Nephron (organoid): ENCODE data around the gene PSMB7.

Experiments
- H3K27ac Mint-ChIP-seq, 3 experiments: 2 replicates each; pipeline ENCODE4 v1.8.0; 2020; ENCODE audit warnings: mixed read lengths in 3 of 3, mild to moderate bottlenecking in 2 of 3, moderate library complexity in 1 of 3
- H3K27me3 Mint-ChIP-seq: 2 replicates; pipeline ENCODE4 v1.8.0; 2021; ENCODE audit warnings: low read depth, mild to moderate bottlenecking, moderate library complexity, mixed read lengths
- H3K36me3 Mint-ChIP-seq: 2 replicates; pipeline ENCODE4 v1.8.0; 2020; ENCODE audit warnings: low read depth, mixed read lengths
- H3K4me1 Mint-ChIP-seq: 2 replicates; pipeline ENCODE4 v1.8.0; 2020; ENCODE audit warnings: mixed read lengths
- H3K4me3 Mint-ChIP-seq, 3 experiments: 2 replicates each; pipeline ENCODE4 v1.8.0; 2020; ENCODE audit warnings: mild to moderate bottlenecking in 3 of 3, mixed read lengths in 3 of 3, moderate library complexity in 2 of 3
- H3K9me3 Mint-ChIP-seq: 2 replicates; pipeline ENCODE4 v1.8.0; 2020; ENCODE audit warnings: mixed read lengths
- TF ChIP-seq, protein P1 (sequence below), 3 experiments: fragments of 200-600 bp; sonication (generic); IDR thresholded peaks; one replicate each; pipeline ENCODE4 v1.5.0; 2021; ENCODE audit warnings: antibody characterized with exemption in 3 of 3; ENCODE audit not compliant: unreplicated experiment in 3 of 3

PSMB7 gene

DNA sequence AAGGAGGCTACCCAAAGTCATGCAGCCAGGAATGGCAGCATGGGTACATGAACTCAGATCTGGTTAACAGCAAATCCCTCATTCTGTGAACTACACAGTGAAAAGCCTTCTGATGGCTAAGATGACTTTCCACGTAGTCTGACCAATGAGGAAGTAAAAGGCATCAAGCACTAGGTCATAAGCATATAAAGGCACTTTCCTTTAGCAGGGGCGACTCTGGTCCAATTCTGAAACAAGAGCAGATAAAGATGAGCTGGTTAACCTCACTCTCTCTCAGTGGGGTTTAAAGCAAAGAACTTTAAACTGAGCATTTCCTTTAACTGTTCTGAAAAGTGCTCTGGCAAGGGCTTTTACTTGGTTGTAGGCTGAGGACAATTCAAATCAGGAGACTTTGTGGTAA is 21.1 kb downstream of the PSMB7 start:
- H3K9me3 Mint-ChIP-seq, result no peaks in the 10 kb centered on the region
- H3K4me3 Mint-ChIP-seq, result no peak overlapping the region
- peaks cover 37% of the 10 kb centered on the region for H3K4me1 Mint-ChIP-seq
- peaks cover 16% of the 10 kb centered on the region for H3K36me3 Mint-ChIP-seq
- TF ChIP-seq, protein P1, sequence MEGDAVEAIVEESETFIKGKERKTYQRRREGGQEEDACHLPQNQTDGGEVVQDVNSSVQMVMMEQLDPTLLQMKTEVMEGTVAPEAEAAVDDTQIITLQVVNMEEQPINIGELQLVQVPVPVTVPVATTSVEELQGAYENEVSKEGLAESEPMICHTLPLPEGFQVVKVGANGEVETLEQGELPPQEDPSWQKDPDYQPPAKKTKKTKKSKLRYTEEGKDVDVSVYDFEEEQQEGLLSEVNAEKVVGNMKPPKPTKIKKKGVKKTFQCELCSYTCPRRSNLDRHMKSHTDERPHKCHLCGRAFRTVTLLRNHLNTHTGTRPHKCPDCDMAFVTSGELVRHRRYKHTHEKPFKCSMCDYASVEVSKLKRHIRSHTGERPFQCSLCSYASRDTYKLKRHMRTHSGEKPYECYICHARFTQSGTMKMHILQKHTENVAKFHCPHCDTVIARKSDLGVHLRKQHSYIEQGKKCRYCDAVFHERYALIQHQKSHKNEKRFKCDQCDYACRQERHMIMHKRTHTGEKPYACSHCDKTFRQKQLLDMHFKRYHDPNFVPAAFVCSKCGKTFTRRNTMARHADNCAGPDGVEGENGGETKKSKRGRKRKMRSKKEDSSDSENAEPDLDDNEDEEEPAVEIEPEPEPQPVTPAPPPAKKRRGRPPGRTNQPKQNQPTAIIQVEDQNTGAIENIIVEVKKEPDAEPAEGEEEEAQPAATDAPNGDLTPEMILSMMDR (IDR thresholded peaks at IDR 0.05; ENCODE audit: unreplicated experiment in 3 of 3), result no peak
- no peak overlapping the region for H3K27ac Mint-ChIP-seq
- H3K27me3 Mint-ChIP-seq, result peaks cover 3% of the 10 kb centered on the region

DNA sequence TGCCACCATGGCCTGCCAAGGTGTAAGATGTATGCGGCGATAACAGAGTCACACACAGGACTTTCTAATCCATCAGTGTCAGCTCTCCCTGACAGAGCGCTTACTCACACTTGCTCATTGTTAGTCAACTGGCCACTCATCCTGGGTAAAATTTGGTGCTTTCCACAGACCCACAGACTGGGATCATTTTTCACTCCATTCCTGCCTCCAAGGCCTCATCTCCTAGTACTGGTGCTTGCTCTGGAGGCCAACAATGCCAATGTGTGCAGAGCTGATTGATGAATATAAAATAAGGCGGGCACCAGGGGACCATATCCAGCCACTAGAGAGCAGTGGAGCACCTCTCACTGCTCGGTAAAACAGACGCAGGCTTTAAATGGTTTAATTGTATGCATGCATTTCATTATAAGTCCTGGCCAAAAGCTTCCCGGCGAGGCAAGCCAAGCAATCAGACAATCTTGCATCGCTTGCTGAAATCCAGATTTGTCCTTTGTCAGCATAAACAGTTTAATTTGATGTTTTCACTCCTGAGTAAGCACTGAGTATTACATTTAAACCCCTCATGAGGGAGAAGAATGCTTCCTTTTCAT is 22.3 kb downstream of the PSMB7 start:
- H3K4me1 Mint-ChIP-seq, result peaks cover 43% of the 10 kb centered on the region
- no peaks in the 10 kb centered on the region for H3K9me3 Mint-ChIP-seq
- TF ChIP-seq, protein P1 (IDR thresholded peaks at IDR 0.05; ENCODE audit: unreplicated experiment in 3 of 3), result peak in 2 of 3 experiments; percentile 29 to 30
- peaks cover 3% of the 10 kb centered on the region for H3K27me3 Mint-ChIP-seq
- H3K27ac Mint-ChIP-seq, result no peak overlapping the region
- H3K36me3 Mint-ChIP-seq, result peaks cover 13% of the 10 kb centered on the region
- no peak overlapping the region for H3K4me3 Mint-ChIP-seq

DNA sequence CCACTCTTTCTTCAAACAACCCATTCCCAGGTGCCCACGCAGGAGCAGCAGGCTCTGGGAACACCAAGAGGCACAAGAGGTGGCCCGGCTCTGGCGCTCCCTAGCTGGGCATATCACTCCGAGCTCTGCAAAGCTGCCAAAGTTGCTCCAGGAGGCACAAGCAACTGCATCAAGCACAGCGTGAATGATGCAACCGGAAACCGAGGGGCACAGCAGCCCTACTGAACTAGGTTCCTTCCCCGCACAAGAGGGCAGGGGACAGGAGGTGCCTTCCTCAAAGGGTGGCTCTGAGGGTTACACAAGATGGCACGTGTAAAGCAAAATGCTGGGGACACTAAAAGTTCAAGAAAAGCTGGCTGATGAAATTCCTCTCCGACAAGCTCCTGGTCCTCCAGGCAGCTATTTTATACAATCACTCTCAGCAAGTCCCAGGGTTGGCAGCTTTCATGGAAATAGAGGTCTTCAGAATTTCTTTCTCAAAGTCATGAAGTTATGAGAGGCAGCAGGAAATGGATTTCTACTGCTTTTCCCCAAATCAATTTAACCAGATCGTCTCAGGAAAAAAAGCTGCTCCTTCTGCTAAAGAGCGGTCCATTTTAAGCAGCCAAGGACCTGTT is 22.9 kb downstream of the PSMB7 start:
- Mint-ChIP-seq H3K4me1 (peaks cover 47% of the 10 kb centered on the region), H3K36me3 (peaks cover 13% of the 10 kb centered on the region), H3K27me3 (peaks cover 3% of the 10 kb centered on the region), H3K4me3 (no peak overlapping the region), H3K9me3 (no peaks in the 10 kb centered on the region), H3K27ac (no peak overlapping the region)
- TF ChIP-seq, protein P1 (IDR thresholded peaks at IDR 0.05; ENCODE audit: unreplicated experiment in 3 of 3), result no peak

DNA sequence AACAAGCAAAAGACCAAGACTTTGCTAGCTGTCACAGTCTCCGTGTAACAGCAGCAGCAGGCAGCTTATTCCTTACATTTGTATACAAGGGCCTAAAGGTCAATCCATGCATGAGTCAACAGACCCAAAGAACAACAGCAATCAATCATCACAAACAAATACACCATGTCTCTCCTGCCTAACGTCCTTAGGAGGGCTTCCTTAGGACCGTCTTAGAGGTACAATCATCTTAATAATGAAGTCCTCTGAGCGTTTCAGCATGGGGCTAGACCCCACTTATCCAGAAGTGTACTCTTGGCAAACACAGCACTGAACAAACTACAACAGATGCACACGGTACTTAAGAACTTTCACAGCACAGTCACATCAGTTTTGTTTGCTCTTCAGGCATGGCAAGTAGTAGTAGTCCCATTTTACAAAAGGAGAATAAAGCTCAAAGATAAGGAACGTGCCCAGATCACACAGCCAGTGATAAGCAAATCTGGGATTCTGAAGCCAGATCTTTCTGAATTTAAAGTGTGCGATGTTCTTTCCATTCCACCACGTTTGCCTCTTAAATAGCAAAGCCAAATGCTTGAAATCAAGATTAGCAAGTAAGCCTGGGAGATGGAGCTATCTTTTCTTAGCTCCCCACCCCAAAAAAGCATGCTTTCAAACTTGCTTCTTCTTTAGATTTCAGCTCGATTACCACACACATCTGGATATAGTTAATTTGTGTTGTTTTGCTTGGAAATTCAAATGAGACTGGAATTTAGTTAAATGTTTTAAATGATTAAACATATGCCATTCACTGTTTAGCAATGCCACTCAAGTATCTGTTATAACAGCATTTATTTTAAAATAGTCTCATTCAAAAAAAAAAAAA is 24.2 kb downstream of the PSMB7 start:
- H3K4me3 Mint-ChIP-seq, result no peak overlapping the region
- H3K36me3 Mint-ChIP-seq, result peaks cover 9% of the 10 kb centered on the region
- H3K27me3 Mint-ChIP-seq, result peaks cover 3% of the 10 kb centered on the region
- H3K27ac Mint-ChIP-seq, result no peak overlapping the region
- TF ChIP-seq, protein P1 (IDR thresholded peaks at IDR 0.05; ENCODE audit: unreplicated experiment in 3 of 3), result no peak
- H3K4me1 Mint-ChIP-seq, result peaks cover 49% of the 10 kb centered on the region
- no peaks in the 10 kb centered on the region for H3K9me3 Mint-ChIP-seq

DNA sequence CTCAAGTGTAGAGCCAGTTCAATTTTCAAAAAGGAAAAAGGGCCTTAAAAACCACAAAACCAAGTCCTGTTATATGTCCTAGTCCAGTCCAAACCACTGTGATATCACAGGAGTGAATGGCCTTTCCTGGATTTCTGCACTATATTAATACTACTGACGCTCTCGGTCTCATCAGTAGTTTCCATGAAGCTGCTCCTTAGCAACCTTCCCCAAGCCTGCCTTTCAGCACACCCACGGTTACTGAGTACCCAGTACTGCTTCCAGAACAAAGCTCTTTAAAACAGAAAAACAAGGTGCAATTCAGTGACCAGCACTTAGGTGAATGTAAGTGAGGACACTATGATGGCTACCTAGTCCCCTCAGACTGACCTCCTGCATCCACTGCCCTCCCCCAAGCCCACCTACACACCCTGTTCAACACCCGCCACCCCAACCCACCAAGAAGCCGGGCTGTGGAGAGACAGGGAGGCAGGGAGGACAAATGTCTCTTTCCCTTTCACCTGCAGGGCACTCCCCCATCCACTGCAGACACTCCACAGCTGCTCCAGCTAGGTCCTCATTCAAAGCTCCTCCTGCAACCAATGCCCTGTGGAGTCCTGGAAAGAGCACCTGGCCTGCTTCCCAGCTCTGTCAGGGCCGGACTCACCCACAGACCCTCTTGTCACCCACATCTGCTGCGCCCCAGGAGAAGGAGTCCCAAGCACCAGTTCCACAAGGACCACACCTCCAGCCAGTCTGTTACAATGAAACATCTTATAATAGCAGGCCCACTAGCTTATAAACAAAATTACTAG is 25.9 kb downstream of the PSMB7 start:
- H3K9me3 Mint-ChIP-seq, result no peaks in the 10 kb centered on the region
- H3K4me1 Mint-ChIP-seq, result peaks cover 49% of the 10 kb centered on the region
- H3K27ac Mint-ChIP-seq, result no peak overlapping the region
- TF ChIP-seq, protein P1 (IDR thresholded peaks at IDR 0.05; ENCODE audit: unreplicated experiment in 3 of 3), result no peak
- H3K27me3 Mint-ChIP-seq, result peaks cover 3% of the 10 kb centered on the region
- no peak overlapping the region for H3K4me3 Mint-ChIP-seq
- H3K36me3 Mint-ChIP-seq, result peaks cover 10% of the 10 kb centered on the region
